Mucosa of rectum (tissue), 2 donors: ENCODE measurements around the gene CADM1.

ENCODE experiments used
- H3K27ac ChIP-seq, 2 donors: one replicate each; pipeline ENCODE4 v1.7.0; 2013; ENCODE audit warnings: inconsistent platforms in 2 of 2, low read depth in 2 of 2, low read length in 2 of 2
- H3K27me3 ChIP-seq, 2 donors: one replicate each; pipeline ENCODE4 v1.7.0; 2013; ENCODE audit warnings: low read length in 2 of 2; ENCODE audit not compliant: control insufficient read depth in 2 of 2, insufficient read depth in 2 of 2
- H3K36me3 ChIP-seq, 2 donors: one replicate each; pipeline ENCODE4 v1.7.0; 2013; ENCODE audit warnings: low read length in 2 of 2; ENCODE audit not compliant: control insufficient read depth in 2 of 2, insufficient read depth in 2 of 2
- H3K4me1 ChIP-seq, 2 donors: one replicate each; pipeline ENCODE4 v1.7.0; 2013; ENCODE audit warnings: low read length in 2 of 2, mild to moderate bottlenecking in 1 of 2; ENCODE audit not compliant: control insufficient read depth in 2 of 2, insufficient read depth in 2 of 2
- H3K4me3 ChIP-seq, 2 donors: one replicate each; pipeline ENCODE4 v1.7.0; 2013; ENCODE audit warnings: low read length in 2 of 2
- H3K9ac ChIP-seq, 2 donors: one replicate each; pipeline ENCODE4 v1.7.0; 2013; ENCODE audit warnings: low read length in 2 of 2, low read depth in 1 of 2, mild to moderate bottlenecking in 1 of 2
- H3K9me3 ChIP-seq, 2 donors: one replicate each; pipeline ENCODE4 v1.7.0; 2013; ENCODE audit warnings: low read length in 2 of 2; ENCODE audit not compliant: control insufficient read depth in 2 of 2
- donor health status: healthy.
- donor health status: Normal muscosa, but diverticular disease.

CADM1 gene

DNA sequence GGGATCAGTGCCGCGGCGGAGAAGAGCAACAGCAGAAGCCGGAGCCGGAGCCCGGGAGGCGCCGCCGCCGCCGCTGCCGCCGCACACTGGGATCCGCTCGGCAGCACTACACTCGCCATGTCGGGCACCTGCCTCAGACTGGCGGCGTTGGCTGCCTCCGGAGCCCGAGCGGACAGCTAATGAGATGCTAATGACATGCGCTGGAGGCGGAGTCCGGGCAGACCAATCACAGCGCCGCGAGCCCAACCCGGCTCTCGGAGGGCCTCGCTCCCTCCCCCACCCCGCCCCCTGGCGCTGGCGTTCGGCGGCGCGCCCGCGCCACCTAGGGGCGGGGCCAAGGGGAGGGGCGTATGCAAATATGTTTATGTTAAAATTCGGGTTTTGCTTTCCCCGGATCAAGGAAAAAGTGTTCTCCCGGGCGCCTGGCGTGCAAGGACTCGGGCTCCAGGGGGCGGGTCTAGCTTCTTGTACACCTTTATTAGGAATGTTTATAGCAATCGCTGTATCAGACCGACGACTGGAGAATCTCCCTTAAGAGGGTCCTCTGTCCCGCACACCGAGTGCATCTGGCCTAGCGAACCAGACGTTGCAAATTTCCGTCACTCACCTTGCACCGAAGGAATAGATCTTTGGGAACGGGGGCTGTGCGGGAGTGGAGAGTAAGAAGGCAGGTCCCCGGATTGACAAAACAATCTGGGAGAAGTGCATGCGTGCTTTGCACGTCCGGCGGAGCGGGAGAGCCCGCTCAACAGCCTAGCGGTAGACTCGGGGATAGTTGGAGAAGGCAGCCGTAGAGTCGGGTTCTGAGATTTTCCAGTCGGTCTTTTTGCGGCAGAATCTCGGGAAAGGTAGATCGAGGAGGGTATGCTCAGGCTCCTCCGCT lies at the start of gene CADM1:
CADM1 (minus strand) TSS at position 140 of the 883 bp plus-strand sequence.
- Histone ChIP-seq H3K9me3 (no peaks in the 10 kb centered on the region), H3K4me3 (peak within 1 kb of the TSS; percentile 70 to 81), H3K27me3 (peaks cover 38 to 42% of the 10 kb centered on the region in 2 donors), H3K27ac (peak within 1 kb of the TSS in 1 of 2 donors; percentile 48), H3K36me3 (no peaks in the 10 kb centered on the region), H3K9ac (peak within 1 kb of the TSS; percentile 8 to 59), H3K4me1 (peaks cover 12 to 15% of the 10 kb centered on the region in 2 donors)

DNA sequence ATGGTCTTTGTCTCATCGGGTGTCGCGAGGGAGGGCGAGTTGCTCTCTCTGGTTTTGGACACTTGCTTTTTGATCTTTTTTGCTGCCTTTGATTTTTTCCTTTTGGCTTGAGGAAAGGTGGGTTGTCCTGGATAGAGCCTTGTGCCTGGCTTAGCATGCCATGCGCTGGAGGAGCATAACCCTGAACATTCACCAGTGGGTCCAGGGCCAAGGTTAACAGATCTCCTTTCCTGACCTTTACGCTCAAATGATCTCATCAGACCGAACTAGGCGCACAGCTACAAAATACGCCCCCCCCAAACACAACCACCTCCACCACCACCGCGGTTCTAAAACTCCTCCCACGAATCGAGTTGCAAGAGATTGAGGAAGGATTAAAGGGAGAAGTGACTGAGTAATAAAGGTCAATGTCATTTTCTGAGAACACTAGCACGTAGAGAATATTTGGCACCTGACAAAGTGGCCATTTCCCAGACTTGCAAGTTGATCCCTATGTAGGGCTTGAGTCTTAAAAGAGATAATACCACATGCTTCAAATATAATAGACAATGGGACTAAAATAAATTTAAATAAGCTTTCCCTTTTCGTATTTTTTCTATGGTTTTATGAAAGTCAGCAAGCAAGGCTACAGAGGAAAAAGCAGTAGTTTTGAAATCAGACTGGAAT lies 48.7 kb upstream of the CADM1 start:
- H3K4me1 ChIP-seq = no peaks in the 10 kb centered on the region
- no peaks in the 10 kb centered on the region for H3K9me3 ChIP-seq
- H3K4me3 ChIP-seq = no peak overlapping the region
- no peaks in the 10 kb centered on the region for H3K27me3 ChIP-seq
- no peak overlapping the region for H3K9ac ChIP-seq
- H3K36me3 ChIP-seq = no peaks in the 10 kb centered on the region
- no peak overlapping the region for H3K27ac ChIP-seq

GRCh38 chr11:115552151-115552772 lies 48.0 kb upstream of the CADM1 start:
- H3K27me3 ChIP-seq = no peaks in the 10 kb centered on the region
- H3K36me3 ChIP-seq = no peaks in the 10 kb centered on the region
- no peak overlapping the region for H3K4me3 ChIP-seq
- H3K9ac ChIP-seq = no peak overlapping the region
- H3K4me1 ChIP-seq = no peaks in the 10 kb centered on the region
- H3K9me3 ChIP-seq = no peaks in the 10 kb centered on the region
- no peak overlapping the region for H3K27ac ChIP-seq

DNA sequence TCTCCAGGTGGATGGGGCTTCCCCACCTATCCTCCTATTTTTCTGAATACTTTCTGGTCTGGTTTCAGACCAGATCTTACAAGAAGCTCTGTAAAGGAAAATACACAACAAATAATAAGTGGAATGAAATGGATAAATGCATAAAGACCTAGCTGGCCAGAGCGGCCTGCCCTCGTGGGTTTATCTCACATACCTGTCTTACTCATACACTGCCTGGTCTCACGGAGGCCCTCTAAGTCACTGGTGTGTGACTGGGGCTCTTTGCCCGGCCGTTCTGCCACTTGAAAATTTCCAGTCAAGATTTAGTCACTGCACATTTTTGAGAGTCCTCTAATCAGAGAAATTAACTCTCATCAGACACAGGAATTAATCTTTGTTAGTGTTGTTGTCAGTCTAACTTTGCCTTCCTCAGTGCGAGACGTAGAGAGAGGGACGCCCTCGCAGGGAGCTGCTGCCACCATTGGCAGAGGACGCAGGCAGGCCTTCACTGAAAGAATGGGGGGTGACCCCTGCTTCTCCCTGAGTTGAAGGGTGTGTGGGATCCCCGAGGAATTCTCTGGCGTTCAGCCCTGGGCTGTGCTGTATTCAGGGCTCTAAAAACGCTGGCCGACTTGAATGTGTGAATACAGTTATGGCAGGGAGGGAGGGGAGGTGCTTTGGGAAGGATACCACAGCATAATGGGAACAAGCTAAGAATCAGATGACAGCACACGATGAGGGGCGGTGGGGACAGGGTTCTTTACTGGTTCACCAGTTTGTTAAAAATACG lies 46.3 kb upstream of the CADM1 start:
- Histone ChIP-seq H3K9me3 (no peaks in the 10 kb centered on the region), H3K27ac (no peak overlapping the region), H3K36me3 (no peaks in the 10 kb centered on the region)

DNA sequence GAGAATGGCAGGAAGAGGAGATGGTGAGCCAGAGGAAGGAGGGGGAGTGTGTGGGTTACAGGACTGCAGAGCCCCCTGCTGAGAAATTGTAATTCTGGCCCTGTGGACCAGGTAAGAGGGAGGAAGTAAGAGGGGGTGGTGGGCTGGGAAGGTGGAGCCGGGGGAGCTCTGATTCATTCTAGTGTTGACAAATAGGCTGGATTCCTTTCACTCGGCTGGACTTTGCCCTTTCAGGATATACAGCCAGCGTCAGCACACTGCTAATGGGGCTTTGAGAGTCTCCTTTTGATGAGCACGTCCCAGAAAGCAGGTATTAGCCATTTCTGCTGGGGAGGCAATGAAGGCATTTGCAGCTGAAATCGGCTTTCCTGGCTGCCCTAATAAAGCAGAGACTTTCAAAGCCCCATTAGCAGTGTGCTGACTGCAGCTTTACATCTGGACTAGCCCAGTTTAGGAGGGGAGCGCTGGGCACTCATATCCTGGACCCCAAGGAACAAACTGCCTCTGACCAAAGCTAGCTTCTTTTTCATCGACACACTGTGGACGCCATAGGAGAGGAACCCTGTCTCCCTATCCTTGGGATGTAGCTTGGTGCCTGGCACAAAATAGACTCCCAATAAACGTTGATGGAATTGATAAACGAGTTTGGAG lies 44.8 kb upstream of the CADM1 start:
- H3K36me3 ChIP-seq = no peaks in the 10 kb centered on the region
- no peak overlapping the region for H3K27ac ChIP-seq
- H3K9me3 ChIP-seq = no peaks in the 10 kb centered on the region
- no peak overlapping the region for H3K4me3 ChIP-seq
- H3K9ac ChIP-seq = no peak overlapping the region
- no peaks in the 10 kb centered on the region for H3K27me3 ChIP-seq
- no peaks in the 10 kb centered on the region for H3K4me1 ChIP-seq

More for the DNA sequence above, 46.3 kb upstream of the CADM1 start:
- Histone ChIP-seq H3K4me3 (no peak overlapping the region), H3K4me1 (no peaks in the 10 kb centered on the region), H3K9ac (no peak overlapping the region), H3K27me3 (no peaks in the 10 kb centered on the region)

GRCh38 chr11:115545581-115546210 lies 41.5 kb upstream of the CADM1 start:
- H3K4me1 ChIP-seq = no peaks in the 10 kb centered on the region
- H3K9ac ChIP-seq = no peak overlapping the region
- no peak overlapping the region for H3K27ac ChIP-seq
- H3K4me3 ChIP-seq = no peak overlapping the region
- no peaks in the 10 kb centered on the region for H3K36me3 ChIP-seq
- H3K27me3 ChIP-seq = no peaks in the 10 kb centered on the region
- no peaks in the 10 kb centered on the region for H3K9me3 ChIP-seq

DNA sequence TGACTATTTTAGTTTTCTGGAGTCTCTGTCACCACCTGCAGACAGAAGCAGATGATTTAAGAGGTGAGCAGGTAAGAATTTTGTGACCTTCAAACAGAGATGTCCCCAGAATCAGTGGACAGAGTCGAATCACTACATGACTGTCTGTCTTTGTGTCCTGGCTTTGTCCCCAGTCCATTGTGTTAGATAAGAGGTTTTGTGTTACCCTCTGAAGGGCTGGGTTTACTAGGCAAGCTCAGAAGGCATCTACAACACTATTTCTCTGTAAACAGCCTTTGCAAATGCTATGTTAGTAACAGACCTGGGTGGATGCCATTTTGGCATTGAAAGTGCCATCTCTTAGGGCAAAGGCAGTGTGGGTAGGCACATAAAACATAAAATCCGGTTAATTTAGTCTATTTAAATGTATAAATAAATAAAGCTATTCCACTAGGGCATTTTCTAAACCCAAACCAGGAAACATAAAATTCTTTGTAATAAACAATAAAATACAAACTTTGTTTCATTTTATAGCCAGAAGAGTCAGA lies 40.3 kb upstream of the CADM1 start:
- Histone ChIP-seq H3K9ac (no peak overlapping the region), H3K36me3 (no peaks in the 10 kb centered on the region), H3K4me1 (no peaks in the 10 kb centered on the region)

GRCh38 chr11:115541518-115541917 lies 37.3 kb upstream of the CADM1 start:
- H3K27ac ChIP-seq = no peak overlapping the region
- no peaks in the 10 kb centered on the region for H3K36me3 ChIP-seq
- H3K4me1 ChIP-seq = no peaks in the 10 kb centered on the region
- no peak overlapping the region for H3K4me3 ChIP-seq
- H3K9ac ChIP-seq = no peak overlapping the region
- no peaks in the 10 kb centered on the region for H3K27me3 ChIP-seq
- no peaks in the 10 kb centered on the region for H3K9me3 ChIP-seq

More for the DNA sequence above, 40.3 kb upstream of the CADM1 start:
- Histone ChIP-seq H3K9me3 (no peaks in the 10 kb centered on the region), H3K27ac (no peak overlapping the region), H3K4me3 (no peak overlapping the region), H3K27me3 (no peaks in the 10 kb centered on the region)

DNA sequence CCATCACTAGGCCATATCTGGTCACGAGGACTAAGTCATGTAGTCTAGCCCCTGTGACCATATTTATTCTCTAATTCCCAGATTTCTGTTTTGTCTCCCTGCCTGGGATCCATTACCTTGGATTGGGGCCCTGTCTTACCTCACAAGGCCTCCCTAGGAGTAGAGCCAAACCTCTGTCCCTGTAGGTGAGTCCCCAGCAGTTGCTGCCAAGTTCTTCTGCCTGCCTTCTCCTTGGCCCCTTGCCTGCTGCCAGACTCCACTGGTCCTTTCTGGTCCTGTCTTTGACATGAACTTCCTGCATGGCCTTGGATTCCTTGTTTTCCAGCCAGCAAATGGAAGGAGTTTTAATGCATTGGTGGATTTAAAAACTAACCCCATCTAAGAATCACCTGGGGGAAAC lies 35.6 kb upstream of the CADM1 start:
- H3K36me3 ChIP-seq = no peaks in the 10 kb centered on the region
- H3K9me3 ChIP-seq = no peaks in the 10 kb centered on the region
- H3K4me3 ChIP-seq = no peak overlapping the region
- H3K27ac ChIP-seq = no peak overlapping the region
- H3K9ac ChIP-seq = no peak overlapping the region
- H3K27me3 ChIP-seq = peaks cover 0 to 7% of the 10 kb centered on the region in 2 donors
- H3K4me1 ChIP-seq = no peaks in the 10 kb centered on the region
